ENCODE data around the gene ZNF513. TPM values are rescaled to one million over a fixed set of nuclear protein-coding genes. Genes with fewer than 3 reads are reported as not detected.
"Not testable (repeated sequence)": the region's sequence is repeated elsewhere in the genome, so short reads cannot be mapped to it uniquely, and the experiment has no call there.

The ZNF513 gene, protein sequence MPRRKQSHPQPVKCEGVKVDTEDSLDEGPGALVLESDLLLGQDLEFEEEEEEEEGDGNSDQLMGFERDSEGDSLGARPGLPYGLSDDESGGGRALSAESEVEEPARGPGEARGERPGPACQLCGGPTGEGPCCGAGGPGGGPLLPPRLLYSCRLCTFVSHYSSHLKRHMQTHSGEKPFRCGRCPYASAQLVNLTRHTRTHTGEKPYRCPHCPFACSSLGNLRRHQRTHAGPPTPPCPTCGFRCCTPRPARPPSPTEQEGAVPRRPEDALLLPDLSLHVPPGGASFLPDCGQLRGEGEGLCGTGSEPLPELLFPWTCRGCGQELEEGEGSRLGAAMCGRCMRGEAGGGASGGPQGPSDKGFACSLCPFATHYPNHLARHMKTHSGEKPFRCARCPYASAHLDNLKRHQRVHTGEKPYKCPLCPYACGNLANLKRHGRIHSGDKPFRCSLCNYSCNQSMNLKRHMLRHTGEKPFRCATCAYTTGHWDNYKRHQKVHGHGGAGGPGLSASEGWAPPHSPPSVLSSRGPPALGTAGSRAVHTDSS
- total RNA-seq (20.9 TPM), polyA plus RNA-seq (1 to 10 TPM; 1.4 to 4.9 (median 3.5) TPM)

DNA sequence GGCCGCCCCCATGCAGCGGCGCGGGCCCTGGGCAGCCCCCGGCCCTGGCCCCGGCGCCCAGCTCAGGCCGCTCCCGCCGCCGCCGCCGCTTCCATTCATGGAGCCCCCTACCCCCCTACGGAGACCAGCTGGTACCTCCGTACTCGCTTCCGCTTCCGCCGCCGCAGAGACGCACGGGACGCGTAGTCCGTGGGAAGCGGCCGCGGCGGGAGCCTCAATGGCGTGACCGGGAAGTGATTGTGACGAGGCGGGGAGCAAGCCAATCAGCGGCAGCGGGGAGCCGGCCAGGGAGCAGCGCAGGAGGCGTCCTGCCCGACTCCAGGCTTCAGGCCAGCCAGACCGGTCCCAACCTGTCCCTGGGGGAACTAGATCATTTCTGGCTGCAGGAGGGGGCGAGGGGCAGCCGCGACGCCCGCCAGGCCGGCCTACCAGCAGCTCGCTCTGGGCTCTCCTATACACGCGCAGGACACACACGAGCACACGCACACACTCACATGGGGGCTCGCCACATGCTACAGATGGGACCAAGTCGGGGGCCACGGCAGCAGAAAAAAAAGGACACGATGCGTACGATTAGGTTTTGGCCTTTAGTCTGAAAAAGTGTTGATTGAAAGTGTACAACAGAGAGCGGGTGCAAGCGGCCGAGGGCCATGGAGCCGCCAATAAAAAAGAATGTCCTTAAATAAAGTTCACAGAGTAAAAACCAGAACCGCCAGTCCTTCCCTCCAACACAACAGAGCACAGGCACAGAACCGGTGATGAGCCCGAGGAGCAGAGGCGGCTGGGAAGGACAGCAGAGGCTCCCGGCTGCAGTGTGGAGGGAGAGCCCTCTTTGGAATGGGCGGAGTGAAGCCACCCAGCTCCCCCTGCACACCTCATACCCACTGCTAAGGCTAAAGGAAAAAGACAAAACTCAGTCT lies at the start of gene ZNF513:
Gene ZNF513, minus strand, starts transcription at position 109 of the 920 bp plus-strand sequence. CDS start 208 bp downstream, outside the sequence.
- Mint-ChIP-seq H3K4me1 (peaks cover 11 to 30% (median 23%) of the 10 kb centered on the region in 4 donors), H3K9me3 (no peaks in the 10 kb centered on the region), H3K4me3 (peak within 1 kb of the TSS; percentile 87 to 95 (median 92)), H3K36me3 (peaks cover 34% of the 10 kb centered on the region), H3K27ac (peak within 1 kb of the TSS; percentile 90 to 97 (median 93)), H3K27me3 (no peaks in the 10 kb centered on the region)
- peak within 1 kb of the TSS; percentile 88 for H3K27ac ChIP-seq (ENCODE audit: insufficient read depth, low read length, poor library complexity, severe bottlenecking)
- peaks cover 21% of the 10 kb centered on the region for H3K4me1 ChIP-seq (ENCODE audit: control insufficient read depth, insufficient read depth, low read length, poor library complexity, severe bottlenecking)
- H3K4me3 ChIP-seq (ENCODE audit: low read depth, low read length): peak within 1 kb of the TSS; percentile 67
- DNase-seq (peak; percentile 82 to 94 (median 85)), ATAC-seq (ENCODE audit: low read depth in 2 of 2) (peak; percentile 92 to 95)
- no peaks in the 10 kb centered on the region for H3K27me3 ChIP-seq (ENCODE audit: control insufficient read depth, insufficient read depth, low read length)
- no peaks in the 10 kb centered on the region for H3K9me3 ChIP-seq (ENCODE audit: control insufficient read depth in 2 of 2, low read length in 2 of 2)
- H3K36me3 ChIP-seq (ENCODE audit: control insufficient read depth, insufficient read depth, low read length): peaks cover 64% of the 10 kb centered on the region

- no peaks in the 10 kb centered on the region for H3K9me3 ChIP-seq (ENCODE audit: control insufficient read depth in 2 of 2, low read length in 2 of 2)
- Mint-ChIP-seq H3K27ac (peak overlapping the region; percentile 88 to 95 (median 94)), H3K4me3 (peak overlapping the region; percentile 95 to 98 (median 96)), H3K4me1 (peaks cover 25 to 53% (median 36%) of the 10 kb centered on the region in 4 donors), H3K36me3 (peaks cover 14% of the 10 kb centered on the region), H3K9me3 (peaks cover 0 to 3% (median 0%) of the 10 kb centered on the region in 7 donors), H3K27me3 (peaks cover 7% of the 10 kb centered on the region)
- H3K36me3 ChIP-seq (ENCODE audit: control insufficient read depth, insufficient read depth, low read length): peaks cover 10% of the 10 kb centered on the region
- H3K27ac ChIP-seq (ENCODE audit: insufficient read depth, low read length, poor library complexity, severe bottlenecking): peak overlapping the region; percentile 86
- ATAC-seq (ENCODE audit: low read depth in 2 of 2) (peak; percentile 66), DNase-seq (peak in 2 of 3 donors; percentile 72 to 83)
- peak overlapping the region; percentile 91 for H3K4me3 ChIP-seq (ENCODE audit: low read depth, low read length)
- H3K27me3 ChIP-seq (ENCODE audit: control insufficient read depth, insufficient read depth, low read length): no peaks in the 10 kb centered on the region
- H3K4me1 ChIP-seq (ENCODE audit: control insufficient read depth, insufficient read depth, low read length, poor library complexity, severe bottlenecking): peaks cover 39% of the 10 kb centered on the region
Measured at GRCh38 chr2:27428978-27429541, 48.5 kb upstream of the ZNF513 start.

DNA sequence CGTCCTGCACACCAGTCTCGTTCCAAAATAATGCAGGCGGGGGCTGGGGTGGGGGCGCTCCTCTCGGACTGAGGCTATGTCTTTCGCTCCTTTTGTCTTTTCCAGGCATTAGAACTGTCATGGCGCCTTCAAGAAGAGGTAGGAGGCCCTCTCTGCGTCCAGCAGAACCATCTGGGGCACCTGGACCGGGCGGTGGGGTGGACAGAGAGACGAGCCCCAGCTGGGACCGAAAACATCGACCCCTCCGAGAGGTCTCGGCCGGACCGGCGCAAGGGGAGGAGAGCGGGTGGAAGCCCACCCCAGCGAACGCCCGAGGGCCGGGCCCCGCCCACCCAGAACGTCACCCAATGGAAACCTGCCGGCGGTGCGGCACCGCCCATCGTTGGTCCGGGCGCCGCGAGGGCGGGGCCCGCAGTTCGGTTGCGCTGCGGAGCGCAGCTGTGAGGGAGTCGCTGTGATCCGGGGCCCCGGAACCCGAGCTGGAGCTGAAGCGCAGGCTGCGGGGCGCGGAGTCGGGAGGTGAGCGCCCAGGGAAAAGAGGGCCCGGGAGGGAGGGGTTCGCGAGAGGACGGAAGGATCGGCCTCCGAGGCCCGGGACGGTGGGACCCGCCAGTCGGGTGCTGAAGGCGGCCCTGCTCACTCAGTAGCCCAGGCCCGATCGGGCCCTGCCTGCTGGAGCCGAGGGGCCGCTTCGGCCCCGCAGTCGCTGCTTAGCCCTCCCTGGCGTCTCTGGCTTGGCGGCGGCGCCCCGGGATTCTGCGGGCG lies 47.9 kb upstream of the ZNF513 start, which contains the start of gene NRBP1:
Gene NRBP1, plus strand, starts transcription at position 419 of the 765 bp plus-strand sequence. CDS start 4,643 bp downstream, outside the sequence.
- H3K27me3 Mint-ChIP-seq: peaks cover 7% of the 10 kb centered on the region

GRCh38 chr2:27427863-27428212 lies 47.3 kb upstream of the ZNF513 start:
- Mint-ChIP-seq H3K27me3 (peaks cover 7% of the 10 kb centered on the region), H3K4me3 (peak overlapping the region; percentile 98 to 99 (median 98)), H3K27ac (peak overlapping the region; percentile 89 to 99 (median 94)), H3K36me3 (peaks cover 3% of the 10 kb centered on the region), H3K9me3 (peaks cover 0 to 3% (median 0%) of the 10 kb centered on the region in 7 donors), H3K4me1 (peaks cover 21 to 42% (median 30%) of the 10 kb centered on the region in 4 donors)
- Histone ChIP-seq H3K27me3 (ENCODE audit: control insufficient read depth, insufficient read depth, low read length) (no peaks in the 10 kb centered on the region), H3K4me1 (ENCODE audit: control insufficient read depth, insufficient read depth, low read length, poor library complexity, severe bottlenecking) (peaks cover 39% of the 10 kb centered on the region), H3K4me3 (ENCODE audit: low read depth, low read length) (peak overlapping the region; percentile 87), H3K27ac (ENCODE audit: insufficient read depth, low read length, poor library complexity, severe bottlenecking) (peak overlapping the region; percentile 86), H3K9me3 (ENCODE audit: control insufficient read depth in 2 of 2, low read length in 2 of 2) (no peaks in the 10 kb centered on the region), H3K36me3 (ENCODE audit: control insufficient read depth, insufficient read depth, low read length) (no peaks in the 10 kb centered on the region)
- no peak for ATAC-seq (ENCODE audit: low read depth in 2 of 2)
- no peak for DNase-seq

More for the DNA sequence above, 47.9 kb upstream of the ZNF513 start, which contains the start of gene NRBP1:
- ATAC-seq (ENCODE audit: low read depth in 2 of 2) (peak; percentile 93 to 95), DNase-seq (peak; percentile 88 to 94 (median 89))
- Mint-ChIP-seq H3K9me3 (peaks cover 0 to 3% (median 0%) of the 10 kb centered on the region in 7 donors), H3K36me3 (peaks cover 7% of the 10 kb centered on the region), H3K4me3 (peak within 1 kb of the TSS; percentile 98 to 99 (median 98)), H3K4me1 (peaks cover 21 to 48% (median 31%) of the 10 kb centered on the region in 4 donors), H3K27ac (peak within 1 kb of the TSS; percentile 94 to 99 (median 95))
- peak within 1 kb of the TSS; percentile 86 for H3K27ac ChIP-seq (ENCODE audit: insufficient read depth, low read length, poor library complexity, severe bottlenecking)
- peak within 1 kb of the TSS; percentile 91 for H3K4me3 ChIP-seq (ENCODE audit: low read depth, low read length)
- no peaks in the 10 kb centered on the region for H3K27me3 ChIP-seq (ENCODE audit: control insufficient read depth, insufficient read depth, low read length)
- peaks cover 4% of the 10 kb centered on the region for H3K36me3 ChIP-seq (ENCODE audit: control insufficient read depth, insufficient read depth, low read length)
- no peaks in the 10 kb centered on the region for H3K9me3 ChIP-seq (ENCODE audit: control insufficient read depth in 2 of 2, low read length in 2 of 2)
- H3K4me1 ChIP-seq (ENCODE audit: control insufficient read depth, insufficient read depth, low read length, poor library complexity, severe bottlenecking): peaks cover 39% of the 10 kb centered on the region

DNA sequence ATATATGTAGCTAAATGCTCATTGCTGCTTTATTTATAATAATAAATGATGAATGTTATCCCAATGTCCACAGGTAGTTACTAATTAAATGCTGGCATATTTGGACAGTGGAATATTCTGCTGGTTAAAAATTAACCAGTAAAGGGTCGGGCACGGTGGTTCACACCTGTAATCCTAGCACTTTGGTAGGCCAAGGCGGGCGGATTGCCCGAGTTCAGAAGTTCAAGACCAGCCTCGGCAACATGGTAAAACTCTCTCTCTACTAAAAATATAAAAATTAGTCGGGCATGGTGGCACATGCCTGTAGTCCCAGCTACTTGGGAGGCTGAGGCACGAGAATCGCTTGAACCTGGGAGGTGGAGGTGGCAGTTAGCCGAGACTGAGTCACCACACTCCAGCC lies 44.5 kb upstream of the ZNF513 start:
- not testable (repeated sequence) for H3K4me3 ChIP-seq (ENCODE audit: low read depth, low read length); H3K27me3 Mint-ChIP-seq; H3K36me3 Mint-ChIP-seq; DNase-seq; H3K9me3 ChIP-seq (ENCODE audit: control insufficient read depth in 2 of 2, low read length in 2 of 2); H3K27me3 ChIP-seq (ENCODE audit: control insufficient read depth, insufficient read depth, low read length); H3K4me3 Mint-ChIP-seq; ATAC-seq (ENCODE audit: low read depth in 2 of 2); H3K9me3 Mint-ChIP-seq; H3K27ac ChIP-seq (ENCODE audit: insufficient read depth, low read length, poor library complexity, severe bottlenecking); H3K36me3 ChIP-seq (ENCODE audit: control insufficient read depth, insufficient read depth, low read length); H3K27ac Mint-ChIP-seq
- peaks cover 16% of the 10 kb centered on the region for H3K4me1 ChIP-seq (ENCODE audit: control insufficient read depth, insufficient read depth, low read length, poor library complexity, severe bottlenecking)
- H3K4me1 Mint-ChIP-seq: peaks cover 12 to 21% (median 17%) of the 10 kb centered on the region in 4 donors

DNA sequence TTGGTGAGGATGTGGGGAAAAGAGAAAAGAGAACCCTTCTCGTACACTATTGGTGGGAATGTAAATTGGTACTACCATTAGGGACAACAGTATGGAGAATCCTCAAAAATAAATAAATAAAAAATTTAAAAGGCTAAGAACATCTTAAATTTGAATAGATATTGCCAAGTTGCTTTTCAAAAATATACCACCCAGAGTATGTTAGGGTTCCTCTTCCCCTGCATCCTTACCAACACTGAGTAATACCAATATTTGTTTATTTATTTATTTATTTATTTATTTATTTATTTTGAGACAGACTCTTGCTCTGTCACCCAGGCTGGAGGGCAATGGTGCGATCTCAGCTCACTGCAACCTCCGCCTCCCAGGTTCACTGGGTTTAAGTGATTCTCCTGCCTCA lies 42.4 kb upstream of the ZNF513 start:
- no peak overlapping the region for H3K4me3 Mint-ChIP-seq
- peaks cover 0 to 3% (median 0%) of the 10 kb centered on the region in 7 donors for H3K9me3 Mint-ChIP-seq
- no peaks in the 10 kb centered on the region for H3K36me3 Mint-ChIP-seq
- no peaks in the 10 kb centered on the region for H3K27me3 Mint-ChIP-seq
- Histone ChIP-seq H3K36me3 (ENCODE audit: control insufficient read depth, insufficient read depth, low read length) (no peaks in the 10 kb centered on the region), H3K9me3 (ENCODE audit: control insufficient read depth in 2 of 2, low read length in 2 of 2) (no peaks in the 10 kb centered on the region), H3K4me3 (ENCODE audit: low read depth, low read length) (no peak overlapping the region), H3K27me3 (ENCODE audit: control insufficient read depth, insufficient read depth, low read length) (no peaks in the 10 kb centered on the region), H3K4me1 (ENCODE audit: control insufficient read depth, insufficient read depth, low read length, poor library complexity, severe bottlenecking) (peaks cover 5% of the 10 kb centered on the region), H3K27ac (ENCODE audit: insufficient read depth, low read length, poor library complexity, severe bottlenecking) (no peak overlapping the region)
- H3K4me1 Mint-ChIP-seq: peaks cover 4 to 7% (median 5%) of the 10 kb centered on the region in 4 donors
- ATAC-seq (ENCODE audit: low read depth in 2 of 2) (no peak), DNase-seq (no peak)
- H3K27ac Mint-ChIP-seq: no peak overlapping the region
